Sigmoid colon (tissue), 4 donors: ENCODE results near the gene CNMD.

Experiments
- EP300 ChIP-seq, 4 donors: sonication (generic); formaldehyde crosslinking; IDR thresholded peaks; one replicate each; pipeline ENCODE4 v1.6.1; 2017; ENCODE audit warnings: antibody characterized with exemption in 4 of 4
- POLR2AphosphoS5 ChIP-seq, 4 donors: sonication (generic); formaldehyde crosslinking; IDR thresholded peaks; one replicate each; pipeline ENCODE4 v1.6.1; 2017; ENCODE audit warnings: antibody characterized with exemption in 4 of 4
- TF ChIP-seq, protein P1 (sequence below), 4 experiments: fragments of 450-650 bp in 3 of 4; fragments of 200-600 bp in 1 of 4; IDR thresholded peaks; one replicate each; pipeline ENCODE4 v1.5.1; 2016 to 2019; ENCODE audit warnings: antibody characterized with exemption in 4 of 4, mild to moderate bottlenecking in 3 of 4, moderate library complexity in 2 of 4

DNA sequence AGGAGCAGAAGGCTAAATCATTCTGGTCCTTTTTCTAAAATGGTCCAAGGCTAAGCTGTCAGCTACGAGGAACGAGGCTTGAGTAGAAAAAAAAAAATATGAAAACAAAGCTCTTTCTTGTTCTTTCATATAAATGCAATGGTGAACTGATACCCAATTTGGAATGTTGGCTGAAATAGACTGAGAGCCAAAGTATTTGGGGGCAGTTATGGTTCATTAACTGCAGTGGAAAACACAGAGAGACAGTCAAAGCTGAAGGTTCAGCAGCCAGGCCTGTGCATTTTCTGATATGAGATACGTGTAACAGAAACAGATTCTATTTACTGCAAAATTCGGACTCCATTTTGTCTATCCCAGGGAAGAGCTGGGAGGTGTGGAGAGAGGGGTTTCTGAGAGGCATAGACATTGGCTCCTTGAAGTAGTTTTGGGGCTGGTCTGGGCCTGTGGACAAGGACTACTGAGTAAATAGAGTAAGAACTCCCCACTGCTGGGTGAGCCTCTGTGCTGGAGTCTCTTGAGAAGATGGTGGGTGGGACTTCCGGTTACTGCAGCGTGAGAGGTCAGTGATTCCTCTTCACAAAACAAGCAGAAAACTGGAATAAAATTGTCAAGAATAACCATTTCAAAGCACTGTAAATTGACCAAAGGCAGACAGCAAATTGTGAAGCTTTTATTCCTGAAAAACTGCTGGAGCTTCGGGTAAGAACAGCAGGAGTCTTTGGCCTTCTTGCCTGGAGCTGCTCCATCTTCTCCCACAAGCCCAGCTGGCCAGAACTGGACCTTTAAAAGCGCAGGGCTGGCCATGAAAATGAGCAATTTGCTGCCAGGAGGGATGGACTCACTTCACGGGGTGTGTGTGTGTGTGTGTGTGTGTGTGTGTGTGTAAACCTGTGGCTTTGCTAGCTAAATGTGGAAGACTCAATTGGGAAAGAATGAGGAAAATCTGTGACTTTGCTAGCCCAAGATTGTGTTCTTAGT lies 43.1 kb upstream of the CNMD start:
- TF ChIP-seq, protein P1, sequence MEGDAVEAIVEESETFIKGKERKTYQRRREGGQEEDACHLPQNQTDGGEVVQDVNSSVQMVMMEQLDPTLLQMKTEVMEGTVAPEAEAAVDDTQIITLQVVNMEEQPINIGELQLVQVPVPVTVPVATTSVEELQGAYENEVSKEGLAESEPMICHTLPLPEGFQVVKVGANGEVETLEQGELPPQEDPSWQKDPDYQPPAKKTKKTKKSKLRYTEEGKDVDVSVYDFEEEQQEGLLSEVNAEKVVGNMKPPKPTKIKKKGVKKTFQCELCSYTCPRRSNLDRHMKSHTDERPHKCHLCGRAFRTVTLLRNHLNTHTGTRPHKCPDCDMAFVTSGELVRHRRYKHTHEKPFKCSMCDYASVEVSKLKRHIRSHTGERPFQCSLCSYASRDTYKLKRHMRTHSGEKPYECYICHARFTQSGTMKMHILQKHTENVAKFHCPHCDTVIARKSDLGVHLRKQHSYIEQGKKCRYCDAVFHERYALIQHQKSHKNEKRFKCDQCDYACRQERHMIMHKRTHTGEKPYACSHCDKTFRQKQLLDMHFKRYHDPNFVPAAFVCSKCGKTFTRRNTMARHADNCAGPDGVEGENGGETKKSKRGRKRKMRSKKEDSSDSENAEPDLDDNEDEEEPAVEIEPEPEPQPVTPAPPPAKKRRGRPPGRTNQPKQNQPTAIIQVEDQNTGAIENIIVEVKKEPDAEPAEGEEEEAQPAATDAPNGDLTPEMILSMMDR (IDR thresholded peaks at IDR 0.05) = no peak
- TF ChIP-seq EP300 (IDR thresholded peaks at IDR 0.05) = no peak
- TF ChIP-seq POLR2AphosphoS5 (IDR thresholded peaks at IDR 0.05) = no peak
